Type B pancreatic cell (in vitro differentiated cells): ENCODE data around the gene ISLR. TPM values are rescaled to one million over a fixed set of nuclear protein-coding genes. Genes with fewer than 3 reads are reported as not detected.

Experiments
- DNase-seq: peaks from one replicate; pipeline ENCODE4 v3.0.0; 2021; ENCODE audit warnings: mixed read lengths; ENCODE audit not compliant: unreplicated experiment; ENCODE audit errors: extremely low spot score
- H3K27ac Mint-ChIP-seq: 2 replicates; pipeline ENCODE4 v1.8.0; 2021; ENCODE audit warnings: mild to moderate bottlenecking, mixed read lengths
- H3K27me3 Mint-ChIP-seq: 2 replicates; pipeline ENCODE4 v1.8.0; 2021; ENCODE audit warnings: mixed read lengths
- H3K36me3 Mint-ChIP-seq: 2 replicates; pipeline ENCODE4 v1.8.0; 2021; ENCODE audit warnings: mixed read lengths
- H3K4me1 Mint-ChIP-seq: one replicate; pipeline ENCODE4 v1.8.0; 2021; ENCODE audit warnings: mixed read lengths; ENCODE audit not compliant: unreplicated experiment
- H3K4me3 Mint-ChIP-seq: 2 replicates; pipeline ENCODE4 v1.8.0; 2021; ENCODE audit warnings: mild to moderate bottlenecking, mixed read lengths
- H3K9me3 Mint-ChIP-seq: 2 replicates; pipeline ENCODE4 v1.8.0; 2021; ENCODE audit warnings: mixed read lengths
- CTCF ChIP-seq: fragments of 200-600 bp; sonication (generic); conservative IDR thresholded peaks from 2 replicates; pipeline ENCODE4 v1.5.0; 2021; ENCODE audit warnings: antibody characterized with exemption, mild to moderate bottlenecking
- total RNA-seq: library from RNA; stranded (reverse); gene quantifications from 2 replicates; pipeline ENCODE4 v1.2.1, GENCODE V29; 2021; ENCODE audit warnings: low replicate concordance

ISLR gene
- total RNA-seq, 1 donor from 2014 or later, result 41.6 TPM

DNA sequence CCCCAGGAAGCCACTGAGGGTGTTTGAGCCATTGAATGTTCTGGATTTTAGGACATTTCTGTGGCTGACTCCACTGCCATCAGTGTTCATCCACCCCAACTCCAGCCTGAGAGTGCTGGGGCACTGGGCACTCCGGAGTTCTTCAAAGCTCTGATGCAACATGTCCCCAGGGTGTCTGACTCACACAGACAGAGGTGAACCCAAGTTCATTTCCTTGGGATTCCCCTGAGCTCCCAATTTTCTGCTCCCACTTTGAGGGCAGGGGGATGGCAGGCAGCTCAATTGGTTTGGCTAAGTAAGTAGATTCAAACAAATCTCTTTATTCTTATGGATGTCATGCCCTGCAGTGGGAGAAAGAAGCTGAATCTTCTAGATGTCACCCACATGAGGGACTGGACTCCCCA lies 26.9 kb downstream of the ISLR start:
- H3K27ac Mint-ChIP-seq, result peak overlapping the region; percentile 93
- peaks cover 4% of the 10 kb centered on the region for H3K27me3 Mint-ChIP-seq
- H3K36me3 Mint-ChIP-seq, result no peaks in the 10 kb centered on the region
- peaks cover 50% of the 10 kb centered on the region for H3K4me1 Mint-ChIP-seq
- DNase-seq, result no peak
- H3K4me3 Mint-ChIP-seq, result peak overlapping the region; percentile 86
- TF ChIP-seq CTCF, result no peak
- no peaks in the 10 kb centered on the region for H3K9me3 Mint-ChIP-seq

- DNase-seq, result no peak
- Mint-ChIP-seq H3K27me3 (peaks cover 4% of the 10 kb centered on the region), H3K9me3 (no peaks in the 10 kb centered on the region), H3K36me3 (no peaks in the 10 kb centered on the region), H3K4me3 (peak overlapping the region; percentile 86), H3K27ac (peak overlapping the region; percentile 93), H3K4me1 (peaks cover 51% of the 10 kb centered on the region)
- TF ChIP-seq CTCF, result no peak
Measured at GRCh38 chr15:74200871-74201419, 27.4 kb downstream of the ISLR start.

- DNase-seq, result no peak
- H3K4me3 Mint-ChIP-seq, result peak overlapping the region; percentile 86
- peak overlapping the region; percentile 93 for H3K27ac Mint-ChIP-seq
- H3K4me1 Mint-ChIP-seq, result peaks cover 59% of the 10 kb centered on the region
- H3K27me3 Mint-ChIP-seq, result peaks cover 4% of the 10 kb centered on the region
- no peaks in the 10 kb centered on the region for H3K36me3 Mint-ChIP-seq
- no peak for TF ChIP-seq CTCF
- H3K9me3 Mint-ChIP-seq, result no peaks in the 10 kb centered on the region
Measured at GRCh38 chr15:74201710-74202420, 28.4 kb downstream of the ISLR start.

- Mint-ChIP-seq H3K36me3 (peaks cover 3% of the 10 kb centered on the region), H3K4me1 (peaks cover 67% of the 10 kb centered on the region), H3K27ac (peak within 1 kb of the TSS; percentile 93), H3K27me3 (peaks cover 4% of the 10 kb centered on the region), H3K4me3 (peak within 1 kb of the TSS; percentile 86), H3K9me3 (no peaks in the 10 kb centered on the region)
- TF ChIP-seq CTCF, result peak; percentile 19
- peak; percentile 83 for DNase-seq
Measured at GRCh38 chr15:74202452-74203401, 29.2 kb downstream of the ISLR start, which contains the start of gene STRA6. TSS of gene STRA6 (minus strand) at chr15:74202787. CDS start at chr15:74202267, 520 bp downstream.

DNA sequence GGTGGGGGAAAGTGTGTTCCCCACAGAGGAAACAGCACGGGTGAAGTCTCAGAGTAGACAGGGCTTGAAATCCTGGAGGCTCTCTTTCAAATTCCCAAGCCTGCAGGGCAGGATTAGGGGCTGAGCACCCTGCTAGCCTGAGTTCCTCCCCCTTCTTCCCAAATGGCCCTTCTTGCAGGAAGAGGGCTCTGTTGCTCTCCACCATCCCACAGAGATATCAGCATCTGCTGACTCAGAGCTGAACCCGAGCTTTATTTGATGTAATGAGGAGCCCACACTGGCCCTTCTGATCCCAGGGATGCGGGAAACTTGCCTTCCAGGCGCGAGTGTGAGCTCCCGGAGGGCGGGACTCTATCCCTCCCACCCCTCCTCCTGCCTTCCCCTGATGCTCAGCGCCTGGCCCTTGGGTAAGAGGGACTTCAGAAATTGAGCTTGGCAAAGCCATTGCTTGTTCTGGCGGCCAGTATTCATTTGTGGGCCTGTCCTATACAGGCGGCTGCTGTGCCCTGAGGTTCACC lies 30.5 kb downstream of the ISLR start:
- H3K9me3 Mint-ChIP-seq, result no peaks in the 10 kb centered on the region
- H3K36me3 Mint-ChIP-seq, result peaks cover 3% of the 10 kb centered on the region
- no peak for DNase-seq
- H3K4me3 Mint-ChIP-seq, result peak overlapping the region; percentile 86
- H3K4me1 Mint-ChIP-seq, result peaks cover 72% of the 10 kb centered on the region
- peak overlapping the region; percentile 93 for H3K27ac Mint-ChIP-seq
- peaks cover 4% of the 10 kb centered on the region for H3K27me3 Mint-ChIP-seq
- no peak for TF ChIP-seq CTCF
